K562 (cell line): Measurements from ENCODE around the gene ALKBH8. TPM values are rescaled to one million over a fixed set of nuclear protein-coding genes. Genes with fewer than 3 reads are reported as not detected.

Source experiments
- ATF4 ChIP-seq: fragments of 450-650 bp; formaldehyde crosslinking; IDR thresholded peaks from 2 replicates; pipeline ENCODE4 v1.4.0; 2022; ENCODE audit warnings: mild to moderate bottlenecking, moderate library complexity
- L3MBTL2 ChIP-seq: fragments of 450-650 bp; IDR thresholded peaks from 2 replicates; pipeline ENCODE4 v1.6.1; 2016; ENCODE audit warnings: mild to moderate bottlenecking, moderate library complexity
- PRMT5 ChIP-seq: sonication (generic); formaldehyde crosslinking; IDR thresholded peaks from 2 replicates; pipeline ENCODE4 v1.5.0; 2020; ENCODE audit warnings: missing genetic modification reagents
- RBM22 ChIP-seq: fragments of 200-400 bp; formaldehyde crosslinking; IDR thresholded peaks from 2 replicates; pipeline ENCODE4 v1.6.1; 2018; ENCODE audit warnings: low read length, low read depth; ENCODE audit not compliant: poor library complexity, severe bottlenecking
- TSHZ1 ChIP-seq: fragments of 250-450 bp; sonication (Bioruptor Pico); IDR thresholded peaks from 2 replicates; pipeline ENCODE4 v1.4.0; 2020; ENCODE audit warnings: mild to moderate bottlenecking, moderate library complexity
- ZKSCAN1 ChIP-seq: fragments of 150-350 bp; IDR thresholded peaks from 2 replicates; pipeline ENCODE4 v1.6.1; 2016; ENCODE audit warnings: low read depth, low read length
- polyA plus RNA-seq, 8 experiments: library from polyadenylated mRNA; depleted of rRNA in 4 of 8; stranded (reverse) in 5 of 8; unstranded in 3 of 8; fragments of >200 nt; fragmentation: Nextera tagmentation in 2 of 8; fragmentation: Illumina TruSeq in 1 of 8; extraction: Ambion mirVana in 2 of 8; extraction: Trizol in 1 of 8; gene quantifications; 2 replicates each; pipeline versions ENCODE4 v1.2.1 to v1.2.3, GENCODE V29; 2011 to 2014; ENCODE audit warnings: inconsistent platforms in 1 of 8, missing spikeins in 1 of 8
- total RNA-seq, 7 experiments: library from RNA; depleted of rRNA in 6 of 7; stranded (reverse); fragments of >200 nt in 6 of 7; fragmentation: Illumina TruSeq in 2 of 7; extraction: Trizol in 2 of 7; gene quantifications; 2 replicates each; pipeline versions ENCODE4 v1.2.1 to v1.2.3, GENCODE V29; 2011 to 2021; ENCODE audit warnings: low replicate concordance in 1 of 7

The ALKBH8 gene
- total and polyA plus RNA-seq, 9 of the 15 experiments (the other 6 are each of a cell fraction or from before 2014, with no cell fraction given), result 4.3 to 14.4 (median 9.1) TPM

- no peak for TF ChIP-seq ATF4 (CRISPR knock-in tag)
- no peak for TF ChIP-seq RBM22
- peak; percentile 46; the same call in 1 of the 2 replicates for TF ChIP-seq L3MBTL2
- no peak for TF ChIP-seq PRMT5 (CRISPR knock-in tag)
- 0 out of 2 replicates have a peak, but pooled peaks have one; percentile 18 for TF ChIP-seq ZKSCAN1
- no peak for TF ChIP-seq TSHZ1
Measured at GRCh38 chr11:107565219-107565937, at the start of gene ALKBH8 (continued).
